ENCODE results near the gene ADAMTS12.

The ADAMTS12 gene

GRCh38 chr5:33675958-33676464 lies 215.8 kb downstream of the ADAMTS12 start:
- H3K27ac Mint-ChIP-seq = no peak overlapping the region
- intact Hi-C loops (cut with micrococcal nuclease) = no loop called here
- peaks cover 6% of the 10 kb centered on the region for H3K4me1 Mint-ChIP-seq (ENCODE audit: low read depth)
- H3K9me3 Mint-ChIP-seq = peaks cover 15% of the 10 kb centered on the region
- no peak overlapping the region for H3K4me3 Mint-ChIP-seq
- H3K36me3 Mint-ChIP-seq (ENCODE audit: low read depth) = no peaks in the 10 kb centered on the region
- no peaks in the 10 kb centered on the region for H3K27me3 Mint-ChIP-seq

GRCh38 chr5:33671700-33672291 lies 220.0 kb downstream of the ADAMTS12 start:
- H3K27me3 Mint-ChIP-seq = no peaks in the 10 kb centered on the region
- H3K27ac Mint-ChIP-seq = no peak overlapping the region
- no peak overlapping the region for H3K4me3 Mint-ChIP-seq
- H3K4me1 Mint-ChIP-seq (ENCODE audit: low read depth) = peaks cover 6% of the 10 kb centered on the region
- no peaks in the 10 kb centered on the region for H3K36me3 Mint-ChIP-seq (ENCODE audit: low read depth)
- H3K9me3 Mint-ChIP-seq = no peaks in the 10 kb centered on the region
- intact Hi-C loops (cut with micrococcal nuclease) = no loop called here

GRCh38 chr5:33662722-33663427 lies 228.9 kb downstream of the ADAMTS12 start:
- Mint-ChIP-seq H3K36me3 (ENCODE audit: low read depth) (no peaks in the 10 kb centered on the region), H3K4me3 (no peak overlapping the region), H3K27ac (no peak overlapping the region), H3K27me3 (no peaks in the 10 kb centered on the region), H3K9me3 (peaks cover 5% of the 10 kb centered on the region), H3K4me1 (ENCODE audit: low read depth) (no peaks in the 10 kb centered on the region)
- intact Hi-C loops (cut with micrococcal nuclease) = no loop called here

- no peak overlapping the region for H3K27ac Mint-ChIP-seq
- H3K27me3 Mint-ChIP-seq = no peaks in the 10 kb centered on the region
- intact Hi-C loops (cut with micrococcal nuclease) = no loop called here
- no peak overlapping the region for H3K4me3 Mint-ChIP-seq
- peaks cover 1% of the 10 kb centered on the region for H3K9me3 Mint-ChIP-seq
- no peaks in the 10 kb centered on the region for H3K36me3 Mint-ChIP-seq (ENCODE audit: low read depth)
- no peaks in the 10 kb centered on the region for H3K4me1 Mint-ChIP-seq (ENCODE audit: low read depth)
Measured at GRCh38 chr5:33659526-33660169, 232.1 kb downstream of the ADAMTS12 start.

- intact Hi-C loops (cut with micrococcal nuclease) = no loop called here
- Mint-ChIP-seq H3K4me1 (ENCODE audit: low read depth) (no peaks in the 10 kb centered on the region), H3K9me3 (no peaks in the 10 kb centered on the region), H3K27me3 (no peaks in the 10 kb centered on the region), H3K27ac (no peak overlapping the region), H3K4me3 (no peak overlapping the region), H3K36me3 (ENCODE audit: low read depth) (no peaks in the 10 kb centered on the region)
Measured at GRCh38 chr5:33657804-33658440, 233.9 kb downstream of the ADAMTS12 start.

GRCh38 chr5:33657176-33657575 lies 234.6 kb downstream of the ADAMTS12 start:
- Mint-ChIP-seq H3K27me3 (no peaks in the 10 kb centered on the region), H3K4me3 (no peak overlapping the region), H3K9me3 (no peaks in the 10 kb centered on the region), H3K27ac (no peak overlapping the region), H3K36me3 (ENCODE audit: low read depth) (no peaks in the 10 kb centered on the region), H3K4me1 (ENCODE audit: low read depth) (no peaks in the 10 kb centered on the region)
- intact Hi-C loops (cut with micrococcal nuclease) = no loop called here

GRCh38 chr5:33650911-33651310 lies 240.9 kb downstream of the ADAMTS12 start:
- intact Hi-C loops (cut with micrococcal nuclease) = no loop called here
- Mint-ChIP-seq H3K4me1 (ENCODE audit: low read depth) (no peaks in the 10 kb centered on the region), H3K9me3 (peaks cover 19% of the 10 kb centered on the region), H3K27ac (no peak overlapping the region), H3K4me3 (no peak overlapping the region), H3K27me3 (no peaks in the 10 kb centered on the region), H3K36me3 (ENCODE audit: low read depth) (no peaks in the 10 kb centered on the region)

GRCh38 chr5:33649549-33650482 lies 242.0 kb downstream of the ADAMTS12 start:
- Mint-ChIP-seq H3K36me3 (ENCODE audit: low read depth) (no peaks in the 10 kb centered on the region), H3K4me3 (no peak overlapping the region), H3K27ac (no peak overlapping the region), H3K4me1 (ENCODE audit: low read depth) (no peaks in the 10 kb centered on the region), H3K9me3 (peaks cover 28% of the 10 kb centered on the region), H3K27me3 (no peaks in the 10 kb centered on the region)
- intact Hi-C loops (cut with micrococcal nuclease) = no loop called here

- H3K4me3 Mint-ChIP-seq = no peak overlapping the region
- intact Hi-C loops (cut with micrococcal nuclease) = no loop called here
Measured at GRCh38 chr5:33641744-33642505, 249.9 kb downstream of the ADAMTS12 start.

GRCh38 chr5:33639474-33639873 lies 252.3 kb downstream of the ADAMTS12 start:
- peaks cover 9% of the 10 kb centered on the region for H3K9me3 Mint-ChIP-seq
- H3K36me3 Mint-ChIP-seq (ENCODE audit: low read depth) = no peaks in the 10 kb centered on the region
- no peak overlapping the region for H3K4me3 Mint-ChIP-seq
- intact Hi-C loops (cut with micrococcal nuclease) = no loop called here
- H3K4me1 Mint-ChIP-seq (ENCODE audit: low read depth) = no peaks in the 10 kb centered on the region
- H3K27ac Mint-ChIP-seq = no peak overlapping the region
- no peaks in the 10 kb centered on the region for H3K27me3 Mint-ChIP-seq

More at GRCh38 chr5:33641744-33642505, 249.9 kb downstream of the ADAMTS12 start:
- H3K9me3 Mint-ChIP-seq = peaks cover 18% of the 10 kb centered on the region
- H3K4me1 Mint-ChIP-seq (ENCODE audit: low read depth) = no peaks in the 10 kb centered on the region
- no peaks in the 10 kb centered on the region for H3K36me3 Mint-ChIP-seq (ENCODE audit: low read depth)
- no peaks in the 10 kb centered on the region for H3K27me3 Mint-ChIP-seq
- no peak overlapping the region for H3K27ac Mint-ChIP-seq

GRCh38 chr5:33637011-33637410 lies 254.8 kb downstream of the ADAMTS12 start:
- intact Hi-C loops (cut with micrococcal nuclease) = no loop called here
- H3K4me1 Mint-ChIP-seq (ENCODE audit: low read depth) = no peaks in the 10 kb centered on the region
- H3K27ac Mint-ChIP-seq = no peak overlapping the region
- H3K4me3 Mint-ChIP-seq = no peak overlapping the region
- H3K36me3 Mint-ChIP-seq (ENCODE audit: low read depth) = no peaks in the 10 kb centered on the region
- no peaks in the 10 kb centered on the region for H3K27me3 Mint-ChIP-seq
- peaks cover 13% of the 10 kb centered on the region for H3K9me3 Mint-ChIP-seq

GRCh38 chr5:33635582-33635981 lies 256.2 kb downstream of the ADAMTS12 start:
- Mint-ChIP-seq H3K9me3 (peaks cover 14% of the 10 kb centered on the region), H3K27ac (no peak overlapping the region), H3K4me1 (ENCODE audit: low read depth) (no peaks in the 10 kb centered on the region), H3K27me3 (no peaks in the 10 kb centered on the region), H3K36me3 (ENCODE audit: low read depth) (no peaks in the 10 kb centered on the region), H3K4me3 (no peak overlapping the region)
- intact Hi-C loops (cut with micrococcal nuclease) = no loop called here

- H3K4me3 Mint-ChIP-seq = no peak overlapping the region
- H3K36me3 Mint-ChIP-seq (ENCODE audit: low read depth) = no peaks in the 10 kb centered on the region
- intact Hi-C loops (cut with micrococcal nuclease) = no loop called here
- no peaks in the 10 kb centered on the region for H3K27me3 Mint-ChIP-seq
- H3K27ac Mint-ChIP-seq = no peak overlapping the region
- no peaks in the 10 kb centered on the region for H3K4me1 Mint-ChIP-seq (ENCODE audit: low read depth)
- peaks cover 14% of the 10 kb centered on the region for H3K9me3 Mint-ChIP-seq
Measured at GRCh38 chr5:33633699-33634098, 258.1 kb downstream of the ADAMTS12 start.

Data from dendritic cell treated with granulocyte-macrophage colony-stimulating factor and Interleukin-4, amounts not matched to agents 40 ng/mL and 50 ng/mL, for 4 days (primary cell).